Fibroblast of upper back skin (primary cell): Measurements from ENCODE around the gene ITGB7.
"Not testable (repeated sequence)": the region's sequence is repeated elsewhere in the genome, so short reads cannot be mapped to it uniquely, and the experiment has no call there.

ENCODE experiments used
- DNase-seq: peaks from one replicate; pipeline ENCODE4 v3.0.0-alpha.2; 2013

The ITGB7 gene

DNA sequence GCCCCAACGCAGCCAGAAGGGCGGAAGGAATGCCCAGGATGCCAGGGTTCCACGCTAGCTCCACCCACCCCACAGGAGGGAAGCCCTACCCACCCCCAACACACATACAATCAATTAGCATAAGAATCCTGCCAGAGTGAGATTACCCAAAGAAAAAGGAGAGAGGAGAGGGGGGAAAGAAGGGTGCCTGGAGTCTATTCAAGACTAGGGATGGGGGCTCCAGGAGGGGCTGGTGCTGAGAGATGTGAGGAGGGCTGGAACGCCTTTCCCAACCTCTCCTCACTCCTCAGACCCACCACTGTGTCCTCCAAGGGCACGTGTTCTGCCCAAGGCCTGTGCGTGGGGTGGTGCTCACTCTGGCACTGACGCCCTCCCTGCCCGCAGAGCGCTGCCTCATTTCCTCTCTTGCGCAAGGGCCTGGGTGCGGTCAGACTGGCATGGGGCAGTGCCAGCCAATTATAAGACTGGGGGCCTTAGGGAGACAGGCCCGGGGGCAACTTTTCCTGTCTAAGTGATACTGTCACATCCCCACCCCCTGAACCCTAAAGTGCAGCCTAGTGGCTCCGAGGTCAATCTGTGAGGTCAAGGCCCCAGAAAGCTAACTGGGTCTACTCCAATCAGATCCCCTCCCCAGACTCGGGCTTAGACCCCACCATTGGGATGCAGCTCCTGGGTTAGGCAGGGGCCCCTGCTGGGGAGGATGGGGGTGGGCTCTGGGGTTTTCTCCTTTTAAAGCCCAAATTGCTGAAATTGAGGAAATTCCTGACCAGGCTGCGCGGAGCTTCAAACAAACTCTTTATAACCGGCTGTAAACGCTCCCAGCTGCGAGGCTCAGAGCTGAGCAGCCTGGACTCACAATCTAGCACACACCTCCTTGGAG lies 10.2 kb upstream of the ITGB7 start:
- DNase-seq, result no peak

DNA sequence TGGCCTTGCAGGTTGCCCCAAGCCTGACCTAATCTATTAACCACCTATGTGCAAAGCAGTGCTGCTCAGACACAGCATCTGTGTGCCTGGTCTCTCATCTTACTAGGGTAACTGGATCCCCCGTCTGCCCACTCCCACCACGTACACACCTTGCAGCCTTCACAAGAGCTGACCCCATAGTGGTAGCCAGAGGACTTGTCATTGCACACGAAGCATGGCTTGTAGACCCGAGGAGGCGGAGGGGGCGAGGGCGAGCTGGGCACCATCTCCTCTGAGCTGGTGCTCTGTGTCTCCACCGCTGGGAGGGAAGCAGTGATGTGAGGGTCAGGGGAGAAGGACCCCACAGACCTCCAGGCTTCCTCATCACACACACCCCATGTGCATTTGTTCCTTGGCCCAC lies 8.4 kb upstream of the ITGB7 start:
- no peak for DNase-seq

DNA sequence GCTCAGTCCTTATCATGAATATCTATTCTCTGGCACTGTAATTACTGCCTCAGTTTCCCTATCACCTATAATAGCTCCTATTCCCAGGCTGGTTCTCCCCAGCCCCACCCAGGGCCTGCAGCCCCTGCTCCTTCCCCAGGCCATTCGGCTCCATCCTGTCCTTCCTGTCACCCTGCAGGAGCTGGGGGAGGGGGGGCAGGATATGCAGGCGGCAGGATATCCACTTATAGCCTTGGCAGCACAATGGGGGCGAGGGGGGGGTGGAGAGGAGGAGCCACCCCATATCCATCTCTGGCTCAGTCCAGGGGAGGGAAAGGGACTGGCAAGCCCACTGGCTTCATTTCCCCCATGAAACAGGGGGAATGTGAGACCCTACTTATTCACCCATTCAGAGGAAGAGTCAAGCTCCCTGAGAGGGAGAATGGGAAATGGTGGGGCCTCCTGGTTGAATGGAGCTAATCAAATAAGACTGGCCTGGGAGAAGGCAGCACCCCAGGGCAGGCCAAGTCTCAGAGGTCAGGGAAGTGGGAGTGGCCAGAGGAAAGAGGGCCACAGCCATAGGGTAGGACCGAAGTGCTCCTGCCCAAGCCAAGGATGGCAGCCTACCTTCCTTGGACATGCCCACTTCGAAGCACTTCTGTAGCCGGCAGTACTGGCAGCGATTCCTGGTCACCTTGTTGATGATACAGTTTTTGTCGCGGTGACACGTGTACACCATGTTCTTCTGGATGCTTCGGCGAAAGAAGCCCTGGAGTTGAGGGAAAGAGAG lies 7.8 kb upstream of the ITGB7 start:
- DNase-seq, result no peak

DNA sequence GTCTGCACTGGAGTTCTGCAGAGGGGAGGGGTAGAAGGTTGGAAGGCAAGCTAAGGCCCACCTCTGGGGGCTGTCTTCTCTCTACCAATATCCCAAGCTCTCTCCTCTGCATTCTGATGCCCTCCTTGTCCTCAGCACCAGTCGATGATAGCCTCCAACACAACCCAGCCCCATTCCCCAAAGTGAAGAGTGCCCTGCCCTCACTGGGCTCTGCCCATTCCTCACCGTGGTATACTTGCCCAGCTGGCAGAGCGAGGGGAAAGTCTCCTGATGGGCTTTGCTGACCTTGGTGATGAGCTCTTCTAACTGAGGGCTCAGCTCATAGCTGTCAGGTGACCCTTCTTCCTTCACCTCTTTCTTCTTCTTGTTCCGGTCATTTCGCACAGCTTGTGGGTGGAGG lies 7.2 kb upstream of the ITGB7 start:
- DNase-seq, result no peak

GRCh38 chr12:53213348-53213747 lies 6.3 kb upstream of the ITGB7 start:
- peak; percentile 67 for DNase-seq

DNA sequence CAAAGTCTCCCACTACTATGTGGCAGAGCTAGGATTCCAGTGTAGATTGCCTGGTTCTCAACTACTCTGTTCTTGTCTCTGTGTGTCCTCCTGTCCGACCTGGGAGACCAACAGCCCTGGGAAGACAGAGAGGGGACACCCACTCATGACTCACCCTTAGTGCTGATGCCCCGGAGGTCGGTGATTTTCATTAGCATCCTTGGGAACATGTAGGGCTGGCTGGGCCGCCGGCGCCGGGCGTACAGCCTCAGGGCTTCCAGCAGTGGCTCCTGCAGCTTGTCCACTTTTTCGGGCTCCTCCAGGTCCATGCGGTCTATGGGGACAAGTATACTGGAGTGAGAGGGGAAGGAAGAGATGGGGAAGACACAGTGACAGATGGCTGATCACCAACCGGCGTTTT lies 5.9 kb upstream of the ITGB7 start:
- DNase-seq, result no peak

DNA sequence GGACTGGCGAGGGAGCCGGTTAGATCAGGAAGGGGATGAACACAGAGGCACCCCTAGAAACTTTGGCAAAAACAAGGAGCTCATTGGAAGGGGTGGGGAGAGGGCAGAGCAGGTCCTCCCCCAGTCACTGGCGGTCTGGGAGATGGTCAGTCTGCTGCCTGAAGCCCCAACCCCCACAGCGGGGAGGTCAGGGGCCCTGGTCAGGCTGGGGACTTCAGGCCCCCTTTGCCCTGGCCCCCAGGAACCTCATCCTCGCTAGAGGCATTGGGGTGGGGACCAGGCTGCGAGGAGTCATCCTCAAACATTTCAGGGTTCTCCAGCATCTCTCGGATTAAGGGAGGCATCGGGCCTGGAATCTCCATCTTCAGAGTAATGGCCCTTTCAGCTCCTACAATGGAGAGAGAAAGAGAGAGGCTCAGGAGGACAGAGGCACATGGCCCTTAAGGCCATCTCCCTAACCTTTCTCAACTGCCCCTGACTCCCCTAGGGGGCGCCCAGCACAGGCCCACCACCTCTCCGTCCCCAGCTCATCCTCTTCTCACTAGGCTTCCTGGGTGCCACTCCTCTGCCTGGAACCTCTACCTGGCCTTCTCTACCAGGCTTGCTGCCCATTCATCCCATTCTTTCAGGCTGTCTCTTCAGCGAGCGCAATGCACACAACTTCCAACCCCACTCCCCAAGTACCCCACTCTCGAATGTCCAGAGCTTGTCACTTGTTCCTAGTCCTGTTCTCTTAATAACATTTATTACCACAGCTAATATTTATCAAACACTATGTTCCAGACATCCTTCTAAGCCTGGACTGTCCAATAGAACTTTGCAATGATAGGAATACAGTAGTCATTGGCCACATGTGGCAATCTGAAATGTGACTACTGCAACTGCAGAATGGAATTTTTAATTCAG lies 4.7 kb upstream of the ITGB7 start:
- DNase-seq, result no peak

DNA sequence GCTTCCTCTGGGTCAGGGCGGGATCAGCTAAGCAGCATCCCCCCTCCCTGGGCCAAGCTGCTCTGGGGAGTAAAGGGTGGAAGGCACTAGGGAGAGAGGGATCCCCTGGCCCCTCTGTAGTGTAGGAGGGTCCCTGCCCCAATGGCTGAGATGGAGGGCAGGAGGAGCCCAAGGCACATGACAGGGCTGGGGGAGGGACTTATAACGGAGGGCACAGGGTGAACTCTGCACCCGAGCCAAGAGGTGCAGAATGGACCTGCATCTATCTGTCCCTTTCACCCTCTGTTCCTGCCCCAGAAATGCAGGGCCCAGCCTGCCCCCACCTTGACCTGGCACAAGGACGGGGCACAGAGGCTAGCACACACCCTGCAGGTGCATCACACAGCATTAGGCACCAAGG lies 3.8 kb upstream of the ITGB7 start:
- no peak for DNase-seq

- DNase-seq, result no peak
These were observed 1.9 kb upstream of the ITGB7 start for GRCh38 chr12:53208877-53209463.

DNA sequence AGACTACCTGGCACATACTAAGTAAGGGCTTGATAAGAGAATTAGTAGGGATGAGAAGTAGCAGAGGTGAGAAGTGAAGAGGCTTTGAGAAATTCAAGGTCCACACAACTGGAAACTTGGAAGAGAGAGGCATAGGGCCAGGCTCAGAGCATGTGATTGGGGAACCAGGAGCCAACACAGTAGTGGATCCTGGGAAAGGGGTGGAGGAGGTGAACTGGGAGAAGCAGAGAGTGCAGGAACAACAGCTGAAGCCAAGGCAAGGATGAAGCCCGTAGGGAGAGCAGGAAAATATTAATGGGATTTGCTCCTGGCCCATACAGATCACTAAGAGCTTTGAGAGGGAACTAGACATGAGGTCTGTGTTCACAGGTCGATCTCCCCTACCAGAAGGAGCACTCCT lies 1.4 kb upstream of the ITGB7 start:
- no peak for DNase-seq

- peak; percentile 89 for DNase-seq
These were observed 1.2 kb downstream of the ITGB7 start for GRCh38 chr12:53205747-53206419.

- peak; percentile 59 for DNase-seq
These were observed 2.7 kb downstream of the ITGB7 start for GRCh38 chr12:53204351-53204750.

DNA sequence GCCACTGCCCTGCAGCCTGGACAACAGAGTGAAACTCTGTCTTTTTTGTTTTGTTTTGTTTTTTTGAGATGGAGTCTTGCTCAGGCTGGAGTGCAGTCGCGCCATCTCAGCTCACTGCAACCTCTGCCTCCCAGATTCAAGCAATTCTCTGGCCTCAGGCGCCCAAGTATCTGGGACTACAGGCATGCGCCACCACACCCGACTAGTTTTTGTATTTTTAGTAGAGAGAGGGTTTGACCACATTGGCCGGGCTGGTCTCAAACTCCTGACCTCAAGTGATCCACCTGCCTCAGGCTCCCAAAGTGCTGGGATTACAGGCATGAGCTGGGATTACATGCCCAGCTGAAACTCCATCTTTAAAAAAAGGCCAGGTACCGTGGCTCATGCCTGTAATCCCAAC lies 4.7 kb downstream of the ITGB7 start:
- not testable (repeated sequence) for DNase-seq

DNA sequence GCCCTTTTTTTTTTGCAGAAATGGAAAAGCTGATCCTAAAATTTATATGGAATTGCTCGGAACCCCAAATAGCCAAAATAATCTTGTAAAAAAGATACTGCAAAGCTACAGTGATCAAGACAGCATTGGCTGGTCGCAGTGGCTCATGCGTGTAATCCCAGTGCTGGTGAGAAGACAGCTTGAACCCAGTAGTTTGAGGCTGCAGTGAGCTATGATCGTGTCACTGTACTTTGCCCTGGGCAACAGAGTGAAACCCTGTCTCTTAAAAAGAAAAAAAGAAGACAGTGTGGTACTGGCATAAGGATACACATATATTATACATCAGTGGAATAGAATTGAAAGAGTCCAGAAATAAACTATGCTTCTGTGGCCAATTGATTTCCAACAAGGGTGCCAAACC lies 5.4 kb downstream of the ITGB7 start:
- DNase-seq, result no peak

DNA sequence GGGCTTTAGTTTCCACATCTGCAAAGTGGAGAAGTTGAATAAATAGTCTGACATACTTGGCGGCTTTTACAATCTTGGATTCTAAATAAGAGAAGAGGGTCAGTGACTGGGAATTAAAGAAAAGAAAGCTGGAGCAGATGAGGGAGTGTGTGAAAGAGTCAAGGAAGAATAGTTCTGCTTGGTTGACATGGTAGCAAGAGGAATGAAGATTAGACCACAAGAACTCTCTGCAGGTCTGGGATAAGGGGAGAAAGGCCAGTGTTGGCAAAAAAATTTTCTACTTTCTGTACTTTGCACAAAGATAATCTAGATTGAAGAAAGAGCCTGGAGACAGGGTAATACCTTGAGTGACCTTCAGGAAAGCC lies 5.9 kb downstream of the ITGB7 start:
- no peak for DNase-seq

- DNase-seq, result no peak
These were observed 6.4 kb downstream of the ITGB7 start for GRCh38 chr12:53200458-53201176.

DNA sequence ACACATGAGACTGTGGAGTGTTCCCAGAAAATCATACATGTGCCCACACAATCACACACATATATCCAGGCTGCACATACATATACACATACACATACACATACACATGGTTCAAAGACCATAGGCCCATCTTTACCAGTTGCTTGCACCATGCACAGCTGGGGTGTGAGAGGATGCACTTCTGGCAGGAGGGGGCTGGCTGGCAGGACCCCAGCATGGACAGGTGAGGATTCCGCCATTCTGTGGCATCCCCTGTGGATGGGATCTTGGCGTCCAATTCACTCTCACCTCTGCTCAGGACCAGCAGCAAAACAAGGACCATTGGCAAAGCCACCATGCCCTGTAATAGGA lies 7.0 kb downstream of the ITGB7 start:
- no peak for DNase-seq

- no peak for DNase-seq
These were observed 7.4 kb downstream of the ITGB7 start for GRCh38 chr12:53199700-53200099.

GRCh38 chr12:53198486-53199110 lies 8.5 kb downstream of the ITGB7 start:
- no peak for DNase-seq

DNA sequence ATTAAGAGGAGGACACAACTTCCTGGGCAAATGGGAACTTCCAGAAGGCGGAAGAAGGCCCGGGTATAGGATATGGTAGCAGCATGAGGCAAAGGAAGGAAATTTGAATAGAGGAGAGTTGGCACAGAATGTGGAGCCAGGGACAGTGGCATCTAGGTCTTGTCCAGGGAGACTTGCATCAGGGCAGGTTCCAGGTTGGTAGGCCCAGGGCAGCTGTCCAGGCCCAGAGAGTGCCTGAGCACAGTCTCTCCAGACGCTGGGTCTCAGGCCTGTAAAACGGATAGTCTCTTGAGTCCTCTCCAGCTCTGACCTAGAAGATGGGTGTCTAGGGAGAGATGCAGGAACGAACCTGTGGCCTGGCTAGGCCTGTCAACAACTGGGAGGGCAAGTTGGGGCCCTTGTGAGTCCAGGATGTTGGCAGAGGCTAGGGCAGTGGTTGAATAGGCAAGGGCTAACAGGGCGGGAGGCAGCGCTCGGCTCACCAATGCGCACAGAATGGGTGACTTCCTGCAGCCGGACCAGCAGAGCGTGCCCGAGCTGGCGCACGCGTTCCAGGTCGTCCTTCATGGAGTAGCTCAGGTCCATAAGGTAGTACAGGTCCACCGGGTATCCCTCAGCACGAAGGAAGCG lies 9.9 kb downstream of the ITGB7 start:
- no peak for DNase-seq

- DNase-seq, result no peak
These were observed 10.6 kb downstream of the ITGB7 start for GRCh38 chr12:53196486-53196885.
